ENCODE measurements around the gene ASMTL. TPM values are rescaled to one million over a fixed set of nuclear protein-coding genes. Genes with fewer than 3 reads are reported as not detected.

ASMTL gene
- total RNA-seq, 1 donor from 2014 or later: 23.8 TPM

DNA sequence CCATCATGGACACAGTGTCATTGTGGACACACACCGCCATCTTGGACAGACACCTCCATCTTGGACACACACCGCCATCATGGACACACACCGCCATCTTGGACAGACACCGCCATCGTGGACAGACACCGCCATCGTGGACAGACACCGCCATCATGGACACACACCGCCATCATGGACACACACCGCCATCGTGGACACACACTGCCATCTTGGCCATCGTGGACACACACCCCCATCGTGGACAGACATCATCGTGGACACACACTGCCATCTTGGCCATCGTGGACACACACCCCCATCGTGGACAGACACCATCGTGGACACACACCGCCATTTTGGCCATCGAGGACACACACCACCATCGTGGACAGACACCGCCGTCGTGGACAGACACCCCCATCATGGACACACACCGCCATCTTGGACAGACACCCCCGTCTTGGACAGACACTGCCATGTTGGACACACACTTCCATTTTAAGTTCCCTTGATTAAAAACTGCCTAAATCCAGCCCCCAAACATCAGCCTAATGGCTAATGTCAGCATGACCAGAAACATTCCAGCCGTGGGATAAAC lies 9.1 kb downstream of the ASMTL start:
- H3K9me3 ChIP-seq: no peaks in the 10 kb centered on the region
- H3K36me3 ChIP-seq: peaks cover 16% of the 10 kb centered on the region
- no peak overlapping the region for H3K27ac ChIP-seq
- no peaks in the 10 kb centered on the region for H3K27me3 ChIP-seq
- no peak for ATAC-seq
- TF ChIP-seq, protein P1, sequence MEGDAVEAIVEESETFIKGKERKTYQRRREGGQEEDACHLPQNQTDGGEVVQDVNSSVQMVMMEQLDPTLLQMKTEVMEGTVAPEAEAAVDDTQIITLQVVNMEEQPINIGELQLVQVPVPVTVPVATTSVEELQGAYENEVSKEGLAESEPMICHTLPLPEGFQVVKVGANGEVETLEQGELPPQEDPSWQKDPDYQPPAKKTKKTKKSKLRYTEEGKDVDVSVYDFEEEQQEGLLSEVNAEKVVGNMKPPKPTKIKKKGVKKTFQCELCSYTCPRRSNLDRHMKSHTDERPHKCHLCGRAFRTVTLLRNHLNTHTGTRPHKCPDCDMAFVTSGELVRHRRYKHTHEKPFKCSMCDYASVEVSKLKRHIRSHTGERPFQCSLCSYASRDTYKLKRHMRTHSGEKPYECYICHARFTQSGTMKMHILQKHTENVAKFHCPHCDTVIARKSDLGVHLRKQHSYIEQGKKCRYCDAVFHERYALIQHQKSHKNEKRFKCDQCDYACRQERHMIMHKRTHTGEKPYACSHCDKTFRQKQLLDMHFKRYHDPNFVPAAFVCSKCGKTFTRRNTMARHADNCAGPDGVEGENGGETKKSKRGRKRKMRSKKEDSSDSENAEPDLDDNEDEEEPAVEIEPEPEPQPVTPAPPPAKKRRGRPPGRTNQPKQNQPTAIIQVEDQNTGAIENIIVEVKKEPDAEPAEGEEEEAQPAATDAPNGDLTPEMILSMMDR (IDR thresholded peaks at IDR 0.05): no peak
- no peak overlapping the region for H3K4me3 ChIP-seq
- intact Hi-C loops (cut with DNase I): no loop called here
- DNase-seq: peak; percentile 40
- H3K4me1 ChIP-seq: no peaks in the 10 kb centered on the region

DNA sequence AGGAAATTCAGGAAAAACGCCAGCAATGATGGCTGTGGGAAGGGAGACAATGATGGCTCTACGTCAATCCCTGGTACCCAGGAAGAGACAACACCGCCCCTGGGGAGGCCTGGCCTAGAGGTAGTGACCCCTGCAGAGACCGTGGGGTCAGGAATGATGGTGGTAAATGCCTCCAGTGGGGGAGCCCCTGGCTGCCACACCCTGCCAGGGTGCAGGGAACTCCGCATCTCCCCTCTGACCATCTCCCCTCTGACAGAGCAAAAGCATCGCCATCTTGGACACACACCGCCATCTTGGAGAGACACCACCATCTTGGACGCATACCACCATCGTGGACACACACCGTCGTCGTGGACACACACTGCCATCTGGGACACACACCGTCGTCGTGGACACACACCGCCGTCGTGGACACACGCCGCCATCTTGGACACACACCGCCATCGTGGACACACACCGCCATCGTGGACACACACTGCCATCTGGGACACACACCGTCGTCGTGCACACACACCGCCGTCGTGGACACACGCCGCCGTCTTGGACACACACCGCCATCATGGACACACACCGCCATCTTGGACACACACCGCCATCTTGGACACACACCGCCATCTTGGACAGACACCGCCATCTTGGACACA lies 9.9 kb downstream of the ASMTL start:
- DNase-seq (peak; percentile 34), ATAC-seq (peak; percentile 30)
- intact Hi-C loops (cut with DNase I): no loop called here
- Histone ChIP-seq H3K27me3 (no peaks in the 10 kb centered on the region), H3K4me1 (no peaks in the 10 kb centered on the region), H3K36me3 (peaks cover 21% of the 10 kb centered on the region), H3K27ac (no peak overlapping the region), H3K4me3 (no peak overlapping the region), H3K9me3 (no peaks in the 10 kb centered on the region)
- TF ChIP-seq, protein P1 (IDR thresholded peaks at IDR 0.05): no peak

DNA sequence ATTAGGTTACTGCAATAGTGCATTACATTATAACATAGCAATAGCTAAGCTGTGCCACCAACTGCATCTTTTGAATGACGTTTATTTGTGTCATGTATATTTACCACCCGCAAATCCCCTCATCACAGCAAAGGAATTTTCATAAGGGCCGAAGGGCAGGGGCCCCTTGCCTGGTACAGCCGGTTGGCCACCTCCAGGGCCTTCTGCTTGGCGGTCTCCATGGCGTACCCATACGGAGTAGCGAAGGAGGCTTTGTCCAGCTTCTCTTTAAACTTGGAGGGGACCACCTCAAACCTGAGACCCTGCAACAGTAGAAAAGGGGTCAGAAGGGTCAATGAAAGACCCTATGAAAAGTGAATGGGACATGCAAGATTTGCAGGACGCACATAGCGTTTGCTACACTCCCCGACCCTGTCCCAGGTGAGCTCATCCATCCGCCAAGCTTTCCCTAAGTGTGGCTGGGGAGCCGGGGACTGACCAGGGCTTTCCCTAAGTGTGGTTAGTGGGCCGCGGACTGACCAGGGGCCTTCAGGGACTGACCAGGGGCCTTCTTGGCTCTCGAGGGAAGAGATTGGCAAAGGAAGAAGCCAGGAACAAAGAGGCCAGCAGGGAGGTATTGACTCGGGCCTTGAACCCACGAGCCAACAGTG lies 10.6 kb downstream of the ASMTL start:
- H3K27ac ChIP-seq: no peak overlapping the region
- intact Hi-C loops (cut with DNase I): no loop called here
- peaks cover 28% of the 10 kb centered on the region for H3K36me3 ChIP-seq
- H3K4me3 ChIP-seq: no peak overlapping the region
- H3K4me1 ChIP-seq: no peaks in the 10 kb centered on the region
- ATAC-seq: no peak
- H3K9me3 ChIP-seq: no peaks in the 10 kb centered on the region
- H3K27me3 ChIP-seq: no peaks in the 10 kb centered on the region
- peak; percentile 51 for DNase-seq
- TF ChIP-seq, protein P1 (IDR thresholded peaks at IDR 0.05): no peak

DNA sequence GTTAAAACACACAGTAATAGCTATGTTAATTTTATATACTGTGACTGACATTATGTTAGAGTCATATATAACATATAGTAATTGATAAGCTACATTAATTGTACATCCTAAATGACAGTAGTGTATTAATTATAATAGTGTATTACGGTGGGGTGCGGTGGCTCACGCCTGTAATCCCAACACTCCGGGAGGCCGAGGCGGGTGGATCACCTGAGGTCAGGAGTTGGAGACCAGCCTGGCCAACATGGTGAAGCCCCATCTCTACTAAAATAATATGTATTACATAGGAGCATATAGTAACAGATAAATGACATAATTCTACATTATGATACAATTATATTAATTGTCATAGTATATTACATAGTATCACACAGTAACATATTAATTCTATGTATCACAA lies 12.2 kb downstream of the ASMTL start:
- Histone ChIP-seq H3K36me3 (peaks cover 39% of the 10 kb centered on the region), H3K4me3 (no peak overlapping the region), H3K27me3 (no peaks in the 10 kb centered on the region), H3K4me1 (no peaks in the 10 kb centered on the region), H3K27ac (no peak overlapping the region), H3K9me3 (no peaks in the 10 kb centered on the region)
- peak; percentile 9 for DNase-seq
- intact Hi-C loops (cut with DNase I): no loop called here
- no peak for ATAC-seq
- TF ChIP-seq, protein P1 (IDR thresholded peaks at IDR 0.05): no peak

DNA sequence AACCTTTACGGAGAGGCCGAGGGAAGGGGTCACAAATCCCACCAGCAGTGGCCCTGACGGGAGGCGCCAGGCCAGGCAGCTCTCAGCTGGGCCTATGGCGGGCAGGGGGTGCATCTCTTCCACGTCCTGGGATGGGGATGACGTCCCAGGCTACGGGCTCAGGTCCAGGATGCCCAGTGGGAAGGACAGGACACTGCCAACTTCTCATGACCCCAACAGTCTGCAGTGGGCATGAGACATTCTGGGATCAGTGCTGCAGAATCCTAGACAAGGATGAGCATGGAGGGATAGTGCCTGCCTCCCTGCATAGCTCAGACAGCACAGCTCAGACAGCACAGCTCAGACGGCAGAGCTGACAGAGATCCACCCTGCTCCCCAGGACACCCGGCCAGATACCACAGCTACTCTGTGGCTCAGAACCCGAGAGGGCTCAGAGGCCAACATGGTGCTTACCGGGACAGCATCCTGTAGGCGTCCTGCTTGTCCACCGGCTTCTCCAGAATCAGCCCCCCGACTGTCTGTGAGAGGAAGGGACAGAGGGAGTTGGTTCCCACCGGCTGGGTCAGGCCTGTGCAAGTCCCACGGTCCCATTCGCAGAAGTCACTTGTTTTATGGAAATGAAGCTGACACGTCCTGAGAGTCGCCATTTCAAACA lies 17.3 kb downstream of the ASMTL start:
- DNase-seq: peak; percentile 46

More for the DNA sequence above, 17.3 kb downstream of the ASMTL start:
- no peak overlapping the region for H3K27ac ChIP-seq
- no peak overlapping the region for H3K4me3 ChIP-seq
- H3K27me3 ChIP-seq: no peaks in the 10 kb centered on the region
- H3K9me3 ChIP-seq: no peaks in the 10 kb centered on the region
- no peaks in the 10 kb centered on the region for H3K4me1 ChIP-seq
- intact Hi-C loops (cut with DNase I): no loop called here
- peak; percentile 31 for ATAC-seq
- peaks cover 35% of the 10 kb centered on the region for H3K36me3 ChIP-seq
- TF ChIP-seq, protein P1 (IDR thresholded peaks at IDR 0.05): no peak

Measured in upper lobe of right lung (tissue), 1 donor.